GM18498 (cell line): Measurements from ENCODE around the gene MAP6.

ENCODE experiments used
- ATAC-seq: cut with Tn5 transposase; IDR thresholded peaks from one replicate; pipeline ENCODE4 v1.9.1; 2021; ENCODE audit warnings: mild to moderate bottlenecking, moderate library complexity; ENCODE audit not compliant: unreplicated experiment

Gene MAP6

GRCh38 chr11:75571625-75572024, 97.2 kb downstream of the MAP6 start:
- no peak for ATAC-seq

- ATAC-seq = no peak
These were observed 98.2 kb downstream of the MAP6 start for GRCh38 chr11:75570559-75571139.

- no peak for ATAC-seq
These were observed 100.1 kb downstream of the MAP6 start for GRCh38 chr11:75568616-75569219.

GRCh38 chr11:75567971-75568370, 100.9 kb downstream of the MAP6 start:
- ATAC-seq = no peak

GRCh38 chr11:75566763-75567279, 102.0 kb downstream of the MAP6 start:
- no peak for ATAC-seq

- no peak for ATAC-seq
These were observed 102.7 kb downstream of the MAP6 start for GRCh38 chr11:75565916-75566762.

- ATAC-seq = no peak
These were observed 103.5 kb downstream of the MAP6 start for GRCh38 chr11:75565221-75565814.

GRCh38 chr11:75563978-75564552, 104.8 kb downstream of the MAP6 start:
- ATAC-seq = no peak

- no peak for ATAC-seq
These were observed 105.3 kb downstream of the MAP6 start for GRCh38 chr11:75563501-75563977.

- no peak for ATAC-seq
These were observed 105.9 kb downstream of the MAP6 start for GRCh38 chr11:75562836-75563484.

GRCh38 chr11:75562048-75562835, 106.6 kb downstream of the MAP6 start, which contains the start of gene SERPINH1:
TSS of gene SERPINH1 (plus strand) at chr11:75562253. CDS start at chr11:75566350, 4,097 bp downstream.
- ATAC-seq = peak; percentile 76

- no peak for ATAC-seq
These were observed 107.3 kb downstream of the MAP6 start for GRCh38 chr11:75561426-75562047.

- ATAC-seq = no peak
These were observed 108.2 kb downstream of the MAP6 start for GRCh38 chr11:75560644-75561043.

- ATAC-seq = no peak
These were observed 109.6 kb downstream of the MAP6 start for GRCh38 chr11:75558939-75559843.

- ATAC-seq = no peak
These were observed 111.0 kb downstream of the MAP6 start for GRCh38 chr11:75557666-75558494.

- ATAC-seq = no peak
These were observed 112.6 kb downstream of the MAP6 start for GRCh38 chr11:75556275-75556674.
